HCT116 (cell line): Measurements from ENCODE around the gene SPOP.

Experiments
- CBX3 ChIP-seq: IDR thresholded peaks from 2 replicates; pipeline ENCODE4 v1.6.1; 2012; ENCODE audit warnings: low read depth
- CEBPB ChIP-seq: IDR thresholded peaks from 2 replicates; pipeline ENCODE4 v1.6.1; 2012; ENCODE audit warnings: low read depth
- CTCF ChIP-seq, 3 experiments: fragments of 200-600 bp in 1 of 3; sonication (generic) in 1 of 3; IDR thresholded peaks in 2 of 3; conservative IDR thresholded peaks in 1 of 3; 2 replicates each; pipeline ENCODE4 v1.5.1; 2012 to 2017; ENCODE audit warnings: low read depth in 2 of 3, low read length in 2 of 3, antibody characterized with exemption in 1 of 3, borderline replicate concordance in 1 of 3, control low read depth in 1 of 3, mild to moderate bottlenecking in 1 of 3, mixed read lengths in 1 of 3, mixed run types in 1 of 3, moderate library complexity in 1 of 3; ENCODE audit not compliant: insufficient read depth in 1 of 3
- EGR1 ChIP-seq: IDR thresholded peaks from 2 replicates; pipeline ENCODE4 v1.6.1; 2012; ENCODE audit warnings: low read depth
- EZH2 ChIP-seq: fragments of 200-600 bp; sonication (generic); IDR thresholded peaks from 2 replicates; pipeline ENCODE4 v1.6.1; 2017; ENCODE audit warnings: antibody characterized with exemption, mixed run types
- EZH2phosphoT487 ChIP-seq: fragments of 200-600 bp; IDR thresholded peaks from 2 replicates; pipeline ENCODE4 v1.6.1; 2018; ENCODE audit warnings: antibody characterized with exemption, borderline replicate concordance
- POLR2A ChIP-seq: IDR thresholded peaks from 2 replicates; pipeline ENCODE4 v1.7.0; 2011; ENCODE audit warnings: borderline replicate concordance; ENCODE audit not compliant: insufficient read depth, insufficient read length; ENCODE audit errors: extremely low read depth
- RAD21 ChIP-seq: IDR thresholded peaks from 2 replicates; pipeline ENCODE4 v1.6.1; 2012; ENCODE audit warnings: low read depth, mild to moderate bottlenecking
- SRF ChIP-seq: IDR thresholded peaks from 2 replicates; pipeline ENCODE4 v1.6.1; 2012; ENCODE audit warnings: low read depth
- TCF7L2 ChIP-seq: IDR thresholded peaks from 2 replicates; pipeline ENCODE4 v1.7.0; 2011; ENCODE audit warnings: borderline replicate concordance, inconsistent platforms; ENCODE audit not compliant: insufficient read depth, insufficient read length; ENCODE audit errors: extremely low read depth
- TF ChIP-seq, protein P1 (sequence below): IDR thresholded peaks from 2 replicates; pipeline ENCODE4 v1.6.1; 2012
- TF ChIP-seq, protein P2 (sequence below): IDR thresholded peaks from 2 replicates; pipeline ENCODE4 v1.6.1; 2012

DNA sequence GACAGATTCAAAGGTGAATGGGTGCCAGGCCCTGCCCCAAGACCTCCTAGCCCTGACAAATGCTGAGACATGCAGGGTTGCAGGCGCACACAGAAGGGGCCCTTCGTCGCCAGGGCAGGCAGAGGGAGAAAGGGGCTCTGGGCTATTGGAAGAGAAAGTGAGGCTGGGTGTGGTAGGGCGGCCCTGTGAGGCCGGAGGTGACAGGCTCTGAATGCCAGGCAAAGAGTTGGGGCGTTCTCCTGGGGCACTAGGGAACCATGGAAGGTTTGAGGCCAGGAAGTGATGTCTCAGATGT is 128.6 kb downstream of the SPOP start:
- TF ChIP-seq CTCF (IDR thresholded peaks at IDR 0.05 in 2 of 3, conservative IDR thresholded peaks at IDR 0.05 in 1 of 3; ENCODE audit: borderline replicate concordance in 1 of 3, insufficient read depth in 1 of 3, low read depth in 2 of 3, low read length in 2 of 3), result no peak
- TF ChIP-seq EZH2, result no peak
- TF ChIP-seq, protein P1, sequence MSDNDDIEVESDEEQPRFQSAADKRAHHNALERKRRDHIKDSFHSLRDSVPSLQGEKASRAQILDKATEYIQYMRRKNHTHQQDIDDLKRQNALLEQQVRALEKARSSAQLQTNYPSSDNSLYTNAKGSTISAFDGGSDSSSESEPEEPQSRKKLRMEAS, result no peak
- TF ChIP-seq CBX3, result no peak
- TF ChIP-seq POLR2A, result no peak
- no peak for TF ChIP-seq SRF
- no peak for TF ChIP-seq CEBPB
- TF ChIP-seq RAD21, result no peak
- no peak for TF ChIP-seq TCF7L2
- TF ChIP-seq, protein P2, sequence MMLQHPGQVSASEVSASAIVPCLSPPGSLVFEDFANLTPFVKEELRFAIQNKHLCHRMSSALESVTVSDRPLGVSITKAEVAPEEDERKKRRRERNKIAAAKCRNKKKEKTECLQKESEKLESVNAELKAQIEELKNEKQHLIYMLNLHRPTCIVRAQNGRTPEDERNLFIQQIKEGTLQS, result no peak
- TF ChIP-seq EGR1, result no peak
- TF ChIP-seq EZH2phosphoT487, result no peak
